Gastroesophageal sphincter (tissue), 4 donors: ENCODE results near the gene MRPS10. TPM values are rescaled to one million over a fixed set of nuclear protein-coding genes. Genes with fewer than 3 reads are reported as not detected.
A peak's percentile ranks its signal among the peaks of the same experiment; 100 is the strongest.

Source experiments
- ATAC-seq: fragments of 150-250 bp; one replicate; pipeline ENCODE4 v1.9.1; 2016; ENCODE audit warnings: mild to moderate bottlenecking, moderate library complexity
- H3K27ac ChIP-seq, 4 donors: fragments of 200-600 bp; sonication (generic) in 3 of 4; 1 replicate in 3 of 4; 2 replicates in 1 of 4; pipeline ENCODE4 v1.5.1; 2016 to 2019
- H3K27me3 ChIP-seq: fragments of 200-600 bp; sonication (generic); one replicate; pipeline ENCODE4 v1.5.1; 2019
- H3K36me3 ChIP-seq, 2 donors: fragments of 200-600 bp; sonication (generic); one replicate each; pipeline ENCODE4 v1.5.1; 2019; ENCODE audit warnings: control low read depth in 1 of 2
- H3K4me1 ChIP-seq, 3 donors: fragments of 200-600 bp; sonication (generic); 1 replicate in 2 of 3; 2 replicates in 1 of 3; pipeline ENCODE4 v1.5.1; 2016 to 2019; ENCODE audit warnings: control low read depth in 2 of 3
- H3K4me3 ChIP-seq, 2 donors: fragments of 200-600 bp; sonication (generic); one replicate each; pipeline ENCODE4 v1.5.1; 2019; ENCODE audit warnings: mild to moderate bottlenecking in 1 of 2, moderate library complexity in 1 of 2
- H3K9me3 ChIP-seq, 3 donors: fragments of 200-600 bp; sonication (generic); one replicate each; pipeline ENCODE4 v1.5.1; 2017 to 2019; ENCODE audit warnings: control low read depth in 2 of 3
- EP300 ChIP-seq: sonication (generic); formaldehyde crosslinking; IDR thresholded peaks from one replicate; pipeline ENCODE4 v1.6.1; 2017; ENCODE audit warnings: antibody characterized with exemption, mild to moderate bottlenecking
- POLR2A ChIP-seq, 2 donors: fragments of 450-650 bp; IDR thresholded peaks; one replicate each; pipeline ENCODE4 v1.6.1; 2017; ENCODE audit warnings: antibody characterized with exemption in 2 of 2, mild to moderate bottlenecking in 2 of 2, moderate library complexity in 1 of 2
- POLR2AphosphoS5 ChIP-seq: sonication (generic); formaldehyde crosslinking; IDR thresholded peaks from one replicate; pipeline ENCODE4 v1.6.1; 2017; ENCODE audit warnings: antibody characterized with exemption
- WGBS, 2 donors: methylation state at CpG; one replicate each; pipeline ENCODE4 v1.1.5; 2018; ENCODE audit warnings: low coverage in 1 of 2; 5-methylcytosine and 5-hydroxymethylcytosine counted together
- total RNA-seq, 4 donors: library from RNA; depleted of rRNA; stranded (reverse); fragments of >200 nt; gene quantifications; one replicate each; pipeline ENCODE4 v1.1.0, GENCODE V29; 2016
- TF ChIP-seq, protein P1 (sequence below), 4 experiments: fragments of 200-600 bp in 2 of 4; fragments of 450-650 bp in 2 of 4; sonication (generic) in 1 of 4; IDR thresholded peaks; one replicate each; pipeline ENCODE4 v1.5.1; 2017 to 2019; ENCODE audit warnings: antibody characterized with exemption in 4 of 4, mild to moderate bottlenecking in 2 of 4, moderate library complexity in 2 of 4

MRPS10 gene
- total RNA-seq = 10 to 100 TPM; 29.2 to 45.1 (median 34.8) TPM

DNA sequence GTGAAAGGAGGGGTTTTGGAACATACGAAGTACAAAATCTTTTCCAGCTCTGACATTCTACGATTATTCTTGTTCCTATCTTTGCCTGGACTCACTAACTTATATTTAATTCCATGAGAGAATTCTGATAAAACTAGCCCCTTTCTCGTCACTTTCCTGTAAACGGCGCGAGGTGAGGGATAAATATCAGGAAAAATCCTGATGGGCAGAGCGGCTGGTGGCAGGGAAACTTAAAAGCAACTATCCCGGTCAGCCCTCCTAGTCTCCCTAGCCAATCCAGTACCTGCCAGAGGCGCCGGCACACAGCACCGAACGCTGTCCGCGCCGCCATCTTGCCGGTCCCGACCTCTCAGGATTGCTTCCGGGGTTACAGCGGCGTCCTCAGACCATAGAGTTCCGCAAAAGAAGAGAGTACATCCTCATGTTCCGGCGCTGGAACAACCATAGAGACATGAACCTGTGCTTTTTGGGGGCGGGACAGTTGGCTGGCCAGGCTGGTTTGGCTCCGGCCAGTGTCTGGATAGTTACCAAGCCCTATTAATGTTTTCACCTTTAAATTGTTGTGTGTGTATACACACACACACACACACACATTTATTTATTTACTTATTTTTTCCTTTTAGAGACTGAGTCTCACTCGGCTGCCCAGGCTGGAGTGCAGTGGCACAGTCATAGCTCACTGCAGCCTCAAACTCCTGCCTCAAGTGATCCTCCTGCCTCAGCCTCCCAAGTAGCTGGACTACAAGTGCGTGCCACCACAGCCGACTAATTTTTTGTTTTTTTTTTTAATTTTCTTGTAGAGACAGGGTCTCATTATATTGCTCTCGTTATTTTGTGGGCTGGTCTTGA, at the start of gene MRPS10:
TSS of gene MRPS10 (minus strand) at position 343 of the 849 bp plus-strand sequence. CDS start at position 331, 12 bp downstream.
- 18 to 37% methylated on average over 6 to 15 of the region's 29 CpGs for WGBS, 2 donors
- Histone ChIP-seq H3K4me1 (peaks cover 5 to 37% (median 6%) of the 10 kb centered on the region in 3 donors), H3K36me3 (peaks cover 0 to 15% of the 10 kb centered on the region in 2 donors), H3K27ac (peak within 1 kb of the TSS; percentile 48 to 83 (median 75)), H3K4me3 (peak within 1 kb of the TSS; percentile 65 to 84), H3K27me3 (no peaks in the 10 kb centered on the region), H3K9me3 (no peaks in the 10 kb centered on the region)
- TF ChIP-seq EP300 (no peak), POLR2A (IDR thresholded peaks at IDR 0.05) (peak; percentile 82 to 83), POLR2AphosphoS5 (peak; percentile 95)
- TF ChIP-seq, protein P1, sequence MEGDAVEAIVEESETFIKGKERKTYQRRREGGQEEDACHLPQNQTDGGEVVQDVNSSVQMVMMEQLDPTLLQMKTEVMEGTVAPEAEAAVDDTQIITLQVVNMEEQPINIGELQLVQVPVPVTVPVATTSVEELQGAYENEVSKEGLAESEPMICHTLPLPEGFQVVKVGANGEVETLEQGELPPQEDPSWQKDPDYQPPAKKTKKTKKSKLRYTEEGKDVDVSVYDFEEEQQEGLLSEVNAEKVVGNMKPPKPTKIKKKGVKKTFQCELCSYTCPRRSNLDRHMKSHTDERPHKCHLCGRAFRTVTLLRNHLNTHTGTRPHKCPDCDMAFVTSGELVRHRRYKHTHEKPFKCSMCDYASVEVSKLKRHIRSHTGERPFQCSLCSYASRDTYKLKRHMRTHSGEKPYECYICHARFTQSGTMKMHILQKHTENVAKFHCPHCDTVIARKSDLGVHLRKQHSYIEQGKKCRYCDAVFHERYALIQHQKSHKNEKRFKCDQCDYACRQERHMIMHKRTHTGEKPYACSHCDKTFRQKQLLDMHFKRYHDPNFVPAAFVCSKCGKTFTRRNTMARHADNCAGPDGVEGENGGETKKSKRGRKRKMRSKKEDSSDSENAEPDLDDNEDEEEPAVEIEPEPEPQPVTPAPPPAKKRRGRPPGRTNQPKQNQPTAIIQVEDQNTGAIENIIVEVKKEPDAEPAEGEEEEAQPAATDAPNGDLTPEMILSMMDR (IDR thresholded peaks at IDR 0.05) = peak in 1 of 4 experiments; percentile 30
- peak; percentile 99 for ATAC-seq

GRCh38 chr6:42266538-42266937, 48.9 kb upstream of the MRPS10 start:
- H3K4me3 ChIP-seq = no peak overlapping the region
- H3K4me1 ChIP-seq = peaks cover 0 to 28% (median 5%) of the 10 kb centered on the region in 3 donors
- TF ChIP-seq, protein P1 (IDR thresholded peaks at IDR 0.05) = no peak
- TF ChIP-seq POLR2A (IDR thresholded peaks at IDR 0.05) (no peak), POLR2AphosphoS5 (no peak), EP300 (no peak)
- H3K27me3 ChIP-seq = no peaks in the 10 kb centered on the region
- ATAC-seq = no peak
- no peak overlapping the region for H3K27ac ChIP-seq
- WGBS, 2 donors = 60 to 64% methylated on average over 1 of the region's 1 CpG
- H3K9me3 ChIP-seq = no peaks in the 10 kb centered on the region
- peaks cover 0 to 49% of the 10 kb centered on the region in 2 donors for H3K36me3 ChIP-seq

DNA sequence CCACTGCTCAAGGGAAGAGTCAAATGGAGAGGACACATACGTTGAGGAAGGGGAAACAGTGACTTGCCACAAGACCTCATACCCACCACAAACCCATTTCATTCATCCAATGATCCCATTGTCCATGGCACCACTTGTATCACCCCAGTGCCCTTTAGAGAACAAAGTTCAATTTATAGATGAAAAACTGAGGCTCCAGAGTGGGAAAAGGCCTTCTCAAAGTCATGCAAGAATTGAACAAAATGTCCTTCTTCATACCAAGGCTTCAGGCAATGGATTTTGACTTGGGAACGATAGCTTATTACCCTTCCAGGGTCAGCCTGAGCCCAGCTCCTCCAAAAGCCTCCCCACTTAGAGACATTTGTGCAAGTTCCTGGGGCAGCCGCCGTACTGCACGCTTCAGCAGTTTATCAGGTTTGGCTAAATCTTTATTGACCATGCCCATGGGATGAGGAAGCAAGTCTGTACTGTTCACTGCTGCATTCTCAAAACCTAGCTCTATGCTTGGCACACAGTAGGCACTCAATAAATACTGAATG, 47.3 kb upstream of the MRPS10 start:
- Histone ChIP-seq H3K27me3 (no peaks in the 10 kb centered on the region), H3K27ac (no peak overlapping the region), H3K9me3 (no peaks in the 10 kb centered on the region), H3K4me1 (peaks cover 0 to 44% (median 10%) of the 10 kb centered on the region in 3 donors), H3K4me3 (no peak overlapping the region), H3K36me3 (peaks cover 0 to 48% of the 10 kb centered on the region in 2 donors)
- WGBS, 2 donors = 60 to 85% methylated on average over 1 to 5 of the region's 5 CpGs
- no peak for TF ChIP-seq POLR2A (IDR thresholded peaks at IDR 0.05)
- no peak for TF ChIP-seq POLR2AphosphoS5
- no peak for TF ChIP-seq EP300
- TF ChIP-seq, protein P1 (IDR thresholded peaks at IDR 0.05) = no peak
- ATAC-seq = no peak

DNA sequence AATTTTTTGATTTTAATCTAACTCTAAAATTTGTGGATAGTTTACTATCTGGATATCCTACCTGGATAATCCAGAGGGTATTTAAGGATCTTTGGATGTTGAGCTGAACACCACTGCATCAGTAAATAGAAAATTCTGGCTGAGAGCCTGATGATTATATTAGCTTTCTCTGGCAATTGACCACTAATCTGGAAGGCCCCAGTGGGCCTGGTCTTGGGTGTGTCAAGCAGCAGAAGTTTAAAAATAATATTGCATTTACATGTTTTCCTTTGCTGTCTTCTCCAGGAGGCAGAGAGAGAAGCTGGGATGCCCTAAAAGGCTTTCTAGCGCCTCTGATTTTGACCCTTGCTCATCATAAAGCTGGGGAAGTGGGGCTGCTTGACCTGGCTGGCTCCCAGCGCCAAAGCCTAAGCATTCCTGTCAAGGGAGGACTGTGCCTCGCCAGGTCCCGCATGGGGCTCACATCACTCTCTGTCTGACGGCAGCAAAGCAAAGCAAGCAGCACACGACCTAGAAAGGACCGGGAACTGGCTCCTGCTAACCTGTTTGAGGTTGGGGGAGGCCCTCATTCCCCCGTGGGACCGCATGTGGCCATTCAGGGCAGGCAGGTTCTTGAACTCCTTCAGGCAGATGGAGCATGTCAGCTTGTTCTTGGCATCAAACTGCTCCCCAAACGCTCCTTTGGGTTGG, 46.6 kb upstream of the MRPS10 start:
- 59 to 60% methylated on average over 1 to 2 of the region's 10 CpGs for WGBS, 2 donors
- ATAC-seq = no peak

More for the DNA sequence above, 46.6 kb upstream of the MRPS10 start:
- Histone ChIP-seq H3K4me1 (peaks cover 0 to 45% (median 10%) of the 10 kb centered on the region in 3 donors), H3K9me3 (no peaks in the 10 kb centered on the region), H3K27me3 (no peaks in the 10 kb centered on the region), H3K27ac (peak overlapping the region in 1 of 4 donors; percentile 46), H3K36me3 (peaks cover 0 to 45% of the 10 kb centered on the region in 2 donors), H3K4me3 (no peak overlapping the region)
- TF ChIP-seq POLR2AphosphoS5 = no peak
- TF ChIP-seq, protein P1 (IDR thresholded peaks at IDR 0.05) = no peak
- no peak for TF ChIP-seq POLR2A (IDR thresholded peaks at IDR 0.05)
- TF ChIP-seq EP300 = no peak
